Subcutaneous adipose tissue (tissue), 4 donors: ENCODE data around the gene RPL27A. TPM values are rescaled to one million over a fixed set of nuclear protein-coding genes. Genes with fewer than 3 reads are reported as not detected.

Experiments
- total RNA-seq, 4 donors: library from RNA; depleted of rRNA; stranded (reverse); fragments of >200 nt; gene quantifications; one replicate each; pipeline ENCODE4 v1.1.0, GENCODE V29; 2016
- TF ChIP-seq, protein P1 (sequence below): fragments of 450-650 bp; IDR thresholded peaks from one replicate; pipeline ENCODE4 v1.5.1; 2016; ENCODE audit warnings: low read depth, mild to moderate bottlenecking, control low read depth, antibody characterized with exemption, moderate library complexity

Gene RPL27A
- total RNA-seq, 4 donors from 2014 or later: 925 to 1,376 (median 1,058) TPM

- TF ChIP-seq, protein P1, sequence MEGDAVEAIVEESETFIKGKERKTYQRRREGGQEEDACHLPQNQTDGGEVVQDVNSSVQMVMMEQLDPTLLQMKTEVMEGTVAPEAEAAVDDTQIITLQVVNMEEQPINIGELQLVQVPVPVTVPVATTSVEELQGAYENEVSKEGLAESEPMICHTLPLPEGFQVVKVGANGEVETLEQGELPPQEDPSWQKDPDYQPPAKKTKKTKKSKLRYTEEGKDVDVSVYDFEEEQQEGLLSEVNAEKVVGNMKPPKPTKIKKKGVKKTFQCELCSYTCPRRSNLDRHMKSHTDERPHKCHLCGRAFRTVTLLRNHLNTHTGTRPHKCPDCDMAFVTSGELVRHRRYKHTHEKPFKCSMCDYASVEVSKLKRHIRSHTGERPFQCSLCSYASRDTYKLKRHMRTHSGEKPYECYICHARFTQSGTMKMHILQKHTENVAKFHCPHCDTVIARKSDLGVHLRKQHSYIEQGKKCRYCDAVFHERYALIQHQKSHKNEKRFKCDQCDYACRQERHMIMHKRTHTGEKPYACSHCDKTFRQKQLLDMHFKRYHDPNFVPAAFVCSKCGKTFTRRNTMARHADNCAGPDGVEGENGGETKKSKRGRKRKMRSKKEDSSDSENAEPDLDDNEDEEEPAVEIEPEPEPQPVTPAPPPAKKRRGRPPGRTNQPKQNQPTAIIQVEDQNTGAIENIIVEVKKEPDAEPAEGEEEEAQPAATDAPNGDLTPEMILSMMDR: no peak
These were observed 35.5 kb downstream of the RPL27A start for GRCh38 chr11:8717876-8718753.

GRCh38 chr11:8719211-8719649 is 36.6 kb downstream of the RPL27A start:
- TF ChIP-seq, protein P1: no peak

DNA sequence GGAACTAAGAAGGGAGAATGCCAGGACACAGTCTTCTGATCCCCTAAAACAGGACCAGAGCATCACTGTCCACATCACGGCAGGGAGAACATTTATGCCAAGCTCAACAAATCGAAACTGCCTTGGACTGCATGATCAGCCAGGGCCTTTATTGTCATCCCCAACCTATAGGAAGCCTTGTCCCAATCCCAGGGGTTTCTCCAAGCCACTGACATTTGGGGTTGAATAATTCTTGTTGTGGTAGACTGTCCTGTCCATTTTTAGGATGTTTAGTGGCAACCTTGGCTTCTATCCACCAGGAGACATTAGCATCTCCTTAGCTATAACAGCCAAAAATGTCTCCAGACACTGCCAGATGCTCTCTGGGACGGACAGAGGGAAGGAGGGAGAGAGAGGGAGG is 37.1 kb downstream of the RPL27A start:
- TF ChIP-seq, protein P1: no peak

DNA sequence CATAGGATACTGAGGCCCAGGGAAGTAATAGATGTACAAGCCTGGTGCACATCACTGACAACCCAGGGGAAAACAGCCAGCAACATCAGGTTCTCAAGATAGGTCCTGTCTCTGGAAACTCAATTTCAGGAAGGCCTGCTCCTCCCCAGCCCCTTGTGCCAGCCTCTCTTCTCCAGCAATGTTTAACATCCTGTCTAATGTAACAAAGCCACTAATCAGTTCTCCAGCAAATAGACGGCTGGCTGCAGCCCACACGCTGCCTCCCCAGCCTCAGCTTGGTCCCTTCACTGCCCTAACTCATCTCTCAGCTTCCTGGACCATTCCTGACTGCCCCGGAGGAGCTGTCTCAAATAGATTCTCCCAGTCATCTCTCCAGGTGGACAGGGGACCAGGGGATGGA is 37.8 kb downstream of the RPL27A start:
- TF ChIP-seq, protein P1: no peak

DNA sequence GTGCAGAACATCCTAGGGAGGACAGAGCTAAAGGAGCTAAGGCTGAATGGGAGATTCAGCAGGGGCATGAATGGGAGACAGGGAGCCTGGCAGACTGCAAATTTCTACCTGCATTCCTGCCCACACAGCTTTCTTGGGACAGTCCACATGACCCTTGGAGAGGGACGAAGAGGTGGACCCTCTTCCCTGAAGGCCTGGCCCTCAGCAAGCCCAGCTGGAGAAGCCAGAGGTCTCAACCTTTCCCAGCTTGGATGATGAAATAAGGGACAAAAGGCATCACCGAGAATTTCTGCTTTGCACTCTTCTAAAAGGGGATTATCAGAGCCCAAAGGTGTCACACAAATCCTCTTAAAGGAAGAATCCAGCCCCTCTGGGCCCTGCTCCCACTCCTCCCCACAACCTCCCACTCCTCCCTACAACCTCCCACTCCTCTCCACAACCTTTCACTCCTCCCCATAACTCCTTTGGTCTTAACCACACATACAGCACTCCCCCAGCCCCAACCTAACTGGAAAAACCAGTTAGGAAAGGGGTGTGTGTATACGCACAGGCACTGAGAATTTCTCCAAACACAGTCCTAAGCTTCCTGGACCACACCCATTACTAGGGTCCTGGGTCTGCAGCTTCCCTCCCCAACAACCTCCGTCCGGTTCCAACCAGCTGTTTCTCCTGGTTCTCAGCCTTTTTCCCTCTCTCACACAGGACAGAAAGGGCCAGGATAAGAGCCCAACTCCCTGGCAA is 38.4 kb downstream of the RPL27A start:
- TF ChIP-seq, protein P1: no peak

DNA sequence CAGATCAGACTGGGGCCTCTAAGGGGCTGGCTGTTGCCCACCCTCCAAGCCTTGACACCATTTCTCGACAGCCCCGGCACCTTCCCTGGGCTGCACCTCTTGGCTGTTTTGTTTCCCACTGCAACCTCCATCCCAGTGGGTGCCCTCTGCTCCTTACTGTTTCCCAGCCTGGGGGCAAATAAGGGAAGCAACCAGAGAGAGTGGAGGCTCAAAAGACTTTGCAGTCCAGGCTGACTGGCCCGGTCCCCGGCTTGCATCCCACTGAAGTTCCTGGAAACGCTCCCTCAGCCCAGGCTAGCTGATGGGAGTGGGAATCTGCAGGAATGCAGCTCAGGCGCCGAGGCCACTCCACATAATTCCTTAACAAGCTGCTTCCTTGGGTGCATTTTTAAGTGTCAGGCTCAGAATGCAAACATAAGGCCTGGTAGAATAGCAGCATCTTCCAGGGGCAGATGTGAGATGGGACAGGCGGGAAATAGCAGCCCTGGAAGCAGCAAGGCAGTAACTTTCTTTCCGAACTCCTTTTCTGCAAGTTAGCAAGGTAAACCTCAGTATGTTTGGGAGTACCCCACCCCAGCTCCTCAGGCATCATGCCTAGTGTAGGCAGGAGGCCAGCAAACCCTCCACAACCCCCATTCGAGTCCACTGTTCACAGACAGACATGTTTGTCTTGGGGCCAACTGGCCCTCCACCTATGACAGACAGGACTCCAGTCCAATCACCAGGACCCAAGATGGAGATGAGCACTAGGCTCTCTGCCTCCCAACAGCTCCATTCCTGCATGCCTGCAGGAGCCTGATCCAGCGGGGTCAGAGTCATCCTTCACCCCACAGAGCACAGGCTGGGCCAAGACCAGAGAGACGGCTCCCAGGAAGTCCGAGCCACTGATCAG is 39.3 kb downstream of the RPL27A start:
- TF ChIP-seq, protein P1: no peak

GRCh38 chr11:8722809-8723208 is 40.2 kb downstream of the RPL27A start:
- TF ChIP-seq, protein P1: no peak
